ENCODE results near the gene TSPAN2. TPM values are rescaled to one million over a fixed set of nuclear protein-coding genes. Genes with fewer than 3 reads are reported as not detected.

The TSPAN2 gene
- total and polyA plus RNA-seq, 9 of the 15 experiments (the other 6 are each of a cell fraction or from before 2014, with no cell fraction given), result not detected

DNA sequence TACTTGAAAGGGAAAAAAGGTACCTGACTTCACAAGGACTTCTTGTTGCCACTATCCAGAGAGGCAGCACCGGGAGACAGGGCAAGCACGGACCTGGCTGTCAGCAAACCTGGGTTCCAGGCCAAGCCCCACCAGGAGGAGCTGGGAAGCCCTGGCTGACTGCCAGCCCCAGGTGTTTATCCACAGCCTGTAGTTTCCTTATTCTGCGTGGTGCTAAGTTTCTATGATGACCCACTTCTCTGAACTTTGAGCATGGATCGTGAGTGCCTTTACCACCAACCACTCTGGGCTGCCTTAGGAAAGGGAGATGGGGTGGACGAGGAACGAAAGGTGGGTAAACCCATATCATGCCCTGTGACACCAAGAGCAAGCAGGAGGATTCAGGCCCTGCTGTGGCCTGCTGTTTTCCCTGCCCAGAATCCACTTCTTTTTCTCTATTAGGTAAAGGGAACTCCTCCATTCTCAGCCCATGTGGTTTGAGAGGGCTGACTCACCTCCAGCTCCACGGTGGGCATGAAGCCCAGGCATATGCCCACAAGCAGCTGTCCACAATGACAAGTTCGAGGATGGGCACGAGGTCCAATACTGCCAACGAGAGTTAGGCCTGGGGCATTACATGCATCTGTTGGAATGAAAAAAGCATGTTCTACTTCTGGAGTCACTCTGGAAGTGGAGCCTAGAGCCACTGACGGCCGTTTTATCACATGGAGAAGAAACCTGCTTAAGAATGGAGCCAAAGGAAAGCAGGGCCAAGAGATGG, 20.3 kb downstream of the TSPAN2 start:
- no peaks in the 10 kb centered on the region for H3K9me3 ChIP-seq (replicated peaks; ENCODE audit: control insufficient read depth, insufficient read depth, low read depth, low read length)
- no peaks in the 10 kb centered on the region for H3K36me3 ChIP-seq (ENCODE audit: control insufficient read depth, insufficient read depth, low read length)
- 0 out of 5 replicates have a peak, but pooled peaks cover 0 to 4% of the 10 kb centered on the region in 2 experiments for H3K27me3 ChIP-seq (ENCODE audit: control insufficient read depth in 2 of 2, insufficient read depth in 2 of 2, low read length in 2 of 2)
- no TSS peak for BruUV-seq (replicated peaks)
- H3K79me2 ChIP-seq (ENCODE audit: control insufficient read depth, insufficient read depth, low read length), result no peaks in the 10 kb centered on the region
- under 1% methylated on average over 12 of the region's 12 CpGs for WGBS (ENCODE audit: insufficient coverage, low coverage, missing lambda C conversion rate)
- no peak overlapping the region for H3K27ac ChIP-seq (ENCODE audit: extremely low read depth, low read depth, low read length)
- no peak overlapping the region for H3K4me3 ChIP-seq
- in situ Hi-C loops (cut with MboI), result loop anchor here (25.0 kb wide), 1 partner anchor 1082 kb away; the partner anchor contains the start of gene OLFML3
- DNase-seq (ENCODE audit: extremely low read depth in 1 of 4, low spot score in 3 of 4) (no peak), FAIRE-seq (no peak), ATAC-seq (no peak)
- H3K4me2 ChIP-seq (ENCODE audit: insufficient read depth, low read length), result no peak overlapping the region
- CTCF ChIA-PET (ENCODE audit: low intra/inter-chr PET ratio), result no interaction called here
- intact Hi-C loops (cut with micrococcal nuclease), result no loop called here
- no peaks in the 10 kb centered on the region for H3K4me1 ChIP-seq (replicated peaks in 1 of 2; ENCODE audit: control insufficient read depth in 2 of 2, insufficient read depth in 2 of 2, low read length in 2 of 2)
- no peak overlapping the region for H3K9ac ChIP-seq (ENCODE audit: insufficient read depth in 1 of 2, low read depth in 2 of 2, low read length in 2 of 2)
- no peaks in the 10 kb centered on the region for H4K20me1 ChIP-seq (replicated peaks; ENCODE audit: control insufficient read depth, insufficient read depth, low read length)
- H3K9me1 ChIP-seq (ENCODE audit: control insufficient read depth, insufficient read depth, low read length), result no peaks in the 10 kb centered on the region
- TF ChIP-seq EWSR1 (IDR thresholded peaks at IDR 0.05; ENCODE audit: borderline replicate concordance, low read depth, partially characterized antibody) (no peak), ZNF263 (CRISPR knock-in tag; IDR thresholded peaks at IDR 0.05; ENCODE audit: borderline replicate concordance) (no peak)
- no peak overlapping the region for H2AFZ ChIP-seq (ENCODE audit: low read depth, low read length)
- POLR2A ChIA-PET, result interaction anchor here (0.6 kb wide), 1 partner anchor 1131 kb away, joined by 3 read pairs; no protein-coding TSS in a partner anchor

- no peak overlapping the region for H2AFZ ChIP-seq (ENCODE audit: low read depth, low read length)
- H3K4me1 ChIP-seq (replicated peaks in 1 of 2; ENCODE audit: control insufficient read depth in 2 of 2, insufficient read depth in 2 of 2, low read length in 2 of 2), result no peaks in the 10 kb centered on the region
- H3K4me2 ChIP-seq (ENCODE audit: insufficient read depth, low read length), result no peak overlapping the region
- no peak overlapping the region for H3K9ac ChIP-seq (ENCODE audit: insufficient read depth in 1 of 2, low read depth in 2 of 2, low read length in 2 of 2)
- no peaks in the 10 kb centered on the region; the same call in 1 of the 2 replicates for H4K20me1 ChIP-seq (replicated peaks; ENCODE audit: control insufficient read depth, insufficient read depth, low read length)
- no peaks in the 10 kb centered on the region for H3K36me3 ChIP-seq (ENCODE audit: control insufficient read depth, insufficient read depth, low read length)
- no peaks in the 10 kb centered on the region for H3K9me3 ChIP-seq (replicated peaks; ENCODE audit: control insufficient read depth, insufficient read depth, low read depth, low read length)
- ATAC-seq, result no peak
- ChIA-PET CTCF (ENCODE audit: low intra/inter-chr PET ratio) (no interaction called here), POLR2A (interaction anchor here (0.6 kb wide), 1 partner anchor 11 kb away, joined by 3 read pairs; no protein-coding TSS in a partner anchor)
- H3K27ac ChIP-seq (ENCODE audit: extremely low read depth, low read depth, low read length), result no peak overlapping the region
- BruUV-seq (replicated peaks), result no TSS peak
- no peaks in the 10 kb centered on the region for H3K79me2 ChIP-seq (ENCODE audit: control insufficient read depth, insufficient read depth, low read length)
- intact Hi-C loops (cut with micrococcal nuclease) (no loop called here), in situ Hi-C loops (cut with MboI) (loop anchor here (25.0 kb wide), 1 partner anchor 1080 kb away; the partner anchor contains the start of gene OLFML3)
- no peak for DNase-seq (ENCODE audit: extremely low read depth in 1 of 4, low spot score in 3 of 4)
- no peaks in the 10 kb centered on the region for H3K9me1 ChIP-seq (ENCODE audit: control insufficient read depth, insufficient read depth, low read length)
- under 1% methylated on average over 8 of the region's 8 CpGs for WGBS (ENCODE audit: insufficient coverage, low coverage, missing lambda C conversion rate)
- no peak for FAIRE-seq
- no peak overlapping the region for H3K4me3 ChIP-seq
- H3K27me3 ChIP-seq (ENCODE audit: control insufficient read depth in 2 of 2, insufficient read depth in 2 of 2, low read length in 2 of 2), result 0 out of 5 replicates have a peak, but pooled peaks cover 0 to 5% of the 10 kb centered on the region in 2 experiments
- no peak for TF ChIP-seq ZKSCAN8 (CRISPR knock-in tag; IDR thresholded peaks at IDR 0.05)
- no peak for TF ChIP-seq SIRT6 (IDR thresholded peaks at IDR 0.05; ENCODE audit: low read depth, low read length)
These were observed 22.0 kb downstream of the TSPAN2 start for GRCh38 chr1:115067161-115067859.

Data from K562 (cell line).